Karpas-422 (cell line): ENCODE data around the gene OR2T27. TPM values are rescaled to one million over a fixed set of nuclear protein-coding genes. Genes with fewer than 3 reads are reported as not detected.
"Not testable (repeated sequence)": the region's sequence is repeated elsewhere in the genome, so short reads cannot be mapped to it uniquely, and the experiment has no call there.

Experiments used
- DNase-seq: peaks from one replicate; pipeline ENCODE4 v3.0.0-alpha.2; 2015
- H2AFZ ChIP-seq: fragments of 200-600 bp; sonication (generic); 2 replicates; pipeline ENCODE4 v1.6.1; 2014; ENCODE audit warnings: antibody characterized with exemption, low read length, mixed read lengths
- H3K27ac ChIP-seq: fragments of 200-600 bp; sonication (generic); 2 replicates; pipeline ENCODE4 v1.5.1; 2014; ENCODE audit warnings: mild to moderate bottlenecking, low read length, moderate library complexity
- H3K27me3 ChIP-seq: fragments of 200-600 bp; sonication (generic); 2 replicates; pipeline ENCODE4 v1.6.1; 2014; ENCODE audit warnings: low read length, mixed read lengths
- H3K36me3 ChIP-seq: fragments of 200-600 bp; sonication (generic); 2 replicates; pipeline ENCODE4 v1.6.1; 2014; ENCODE audit warnings: low read length, mixed read lengths; ENCODE audit not compliant: insufficient read depth
- H3K4me1 ChIP-seq: fragments of 200-600 bp; sonication (generic); 2 replicates; pipeline ENCODE4 v1.6.1; 2014; ENCODE audit warnings: mild to moderate bottlenecking, low read length, mixed read lengths
- H3K4me2 ChIP-seq: fragments of 200-600 bp; sonication (generic); 2 replicates; pipeline ENCODE4 v1.6.1; 2014; ENCODE audit warnings: low read length, low read depth, mild to moderate bottlenecking; ENCODE audit not compliant: poor library complexity, severe bottlenecking
- H3K4me3 ChIP-seq: fragments of 200-600 bp; sonication (generic); 2 replicates; pipeline ENCODE4 v1.5.1; 2014; ENCODE audit warnings: mild to moderate bottlenecking, antibody characterized with exemption, low read length, mixed read lengths
- H3K79me2 ChIP-seq: fragments of 200-600 bp; sonication (generic); 2 replicates; pipeline ENCODE4 v1.6.1; 2014; ENCODE audit warnings: mild to moderate bottlenecking, low read length, mixed read lengths
- H3K9ac ChIP-seq: fragments of 200-600 bp; sonication (generic); 2 replicates; pipeline ENCODE4 v1.6.0; 2014; ENCODE audit warnings: low read length
- H3K9me2 ChIP-seq: fragments of 200-600 bp; sonication (generic), shearing (Covaris generic); replicated peaks from 2 replicates; pipeline ENCODE4 v1.6.0; 2014; ENCODE audit warnings: mild to moderate bottlenecking, low read length, moderate library complexity; ENCODE audit not compliant: insufficient read depth
- H3K9me3 ChIP-seq: fragments of 300-700, 200-600 bp; sonication (generic); 2 replicates; pipeline ENCODE4 v1.6.1; 2014; ENCODE audit warnings: low read length, mixed read lengths
- H4K20me1 ChIP-seq: fragments of 200-600 bp; sonication (generic); 2 replicates; pipeline ENCODE4 v1.6.1; 2014; ENCODE audit warnings: mild to moderate bottlenecking, antibody characterized with exemption, low read length, low read depth; ENCODE audit not compliant: insufficient read depth
- total RNA-seq: library from RNA; depleted of rRNA; stranded (reverse); fragments of >200 nt; shearing (Covaris generic); gene quantifications from 2 replicates; pipeline ENCODE4 v1.2.3, GENCODE V29; 2014; ENCODE audit warnings: low replicate concordance

Gene OR2T27
- total RNA-seq, 1 experiment from 2014 or later = not detected

DNA sequence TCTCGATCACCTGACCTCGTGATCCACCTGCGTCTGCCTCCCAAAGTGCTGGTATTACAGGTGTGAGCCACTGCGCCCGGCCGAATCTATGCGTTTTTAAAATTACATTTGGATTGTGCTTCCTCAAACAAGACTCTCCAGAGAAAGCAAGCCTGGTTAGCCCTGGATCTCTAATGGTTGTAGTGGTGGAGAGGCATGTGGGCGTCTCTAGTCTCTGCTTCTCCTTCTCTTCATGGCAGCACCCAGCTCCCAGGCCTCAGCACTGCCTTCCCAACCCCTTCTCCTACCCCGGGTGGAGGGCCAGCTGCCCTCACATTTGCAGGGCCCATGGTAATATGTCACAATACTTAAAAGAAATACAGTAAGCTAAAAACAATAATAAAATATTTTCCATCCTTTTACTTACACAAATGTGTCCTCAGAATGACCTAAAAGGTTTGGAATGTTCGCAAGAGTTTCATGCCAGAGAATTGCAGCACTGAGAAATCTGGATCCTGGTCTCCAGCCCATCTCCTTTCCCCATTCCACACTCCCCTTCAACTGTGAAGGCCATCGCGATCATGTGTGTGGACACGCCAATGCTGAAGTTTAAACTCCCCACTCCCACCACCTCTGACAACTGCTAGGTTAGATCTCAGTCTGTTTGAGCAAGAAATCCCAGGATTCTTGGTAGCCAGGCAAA is 40.3 kb upstream of the OR2T27 start:
- Histone ChIP-seq H3K79me2 (no peaks in the 10 kb centered on the region), H3K4me2 (no peak overlapping the region), H2AFZ (no peak overlapping the region), H3K36me3 (no peaks in the 10 kb centered on the region), H3K27me3 (no peaks in the 10 kb centered on the region), H3K9ac (no peak overlapping the region), H3K27ac (no peak overlapping the region), H3K4me1 (peaks cover 13% of the 10 kb centered on the region), H4K20me1 (no peaks in the 10 kb centered on the region), H3K9me3 (no peaks in the 10 kb centered on the region), H3K4me3 (no peak overlapping the region), H3K9me2 (no peaks in the 10 kb centered on the region)
- no peak for DNase-seq

DNA sequence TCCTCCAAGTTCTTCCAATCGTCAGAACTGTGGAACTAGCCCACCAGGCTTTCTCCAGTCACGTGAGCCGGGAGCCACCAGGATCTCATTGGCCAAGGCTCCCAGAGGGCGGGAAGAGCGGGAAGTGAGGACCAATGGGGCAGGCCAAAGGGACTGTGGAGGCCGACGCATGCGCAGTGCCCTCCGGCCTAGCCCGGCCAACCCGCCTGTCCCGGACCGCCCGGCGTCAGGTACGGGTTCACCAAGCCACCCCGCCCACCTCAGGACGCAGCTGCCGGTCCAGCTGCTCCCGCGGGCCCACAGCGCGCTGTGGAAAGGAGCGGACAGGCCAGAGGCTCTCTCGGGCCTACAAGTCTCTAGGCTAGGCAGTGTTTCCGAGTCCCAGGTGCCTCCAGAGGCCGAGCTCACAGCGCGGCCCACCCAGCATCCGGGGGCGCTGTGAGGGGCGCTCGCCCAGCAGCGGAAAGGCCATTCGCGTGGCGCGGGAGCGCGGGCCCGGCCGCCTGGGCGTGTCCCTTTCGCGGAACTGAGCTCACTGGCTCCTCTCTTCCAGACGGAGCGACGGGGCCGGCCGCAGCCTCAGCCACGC is 36.3 kb upstream of the OR2T27 start:
- H3K9me3 ChIP-seq = no peaks in the 10 kb centered on the region
- no peaks in the 10 kb centered on the region for H3K9me2 ChIP-seq
- H2AFZ ChIP-seq = no peak overlapping the region
- no peak overlapping the region for H3K9ac ChIP-seq
- no peaks in the 10 kb centered on the region for H4K20me1 ChIP-seq
- no peaks in the 10 kb centered on the region for H3K27me3 ChIP-seq
- DNase-seq = no peak
- no peak overlapping the region for H3K27ac ChIP-seq
- no peak overlapping the region for H3K4me2 ChIP-seq
- no peaks in the 10 kb centered on the region for H3K79me2 ChIP-seq
- H3K4me1 ChIP-seq = peaks cover 7% of the 10 kb centered on the region
- H3K36me3 ChIP-seq = no peaks in the 10 kb centered on the region
- H3K4me3 ChIP-seq = no peak overlapping the region

DNA sequence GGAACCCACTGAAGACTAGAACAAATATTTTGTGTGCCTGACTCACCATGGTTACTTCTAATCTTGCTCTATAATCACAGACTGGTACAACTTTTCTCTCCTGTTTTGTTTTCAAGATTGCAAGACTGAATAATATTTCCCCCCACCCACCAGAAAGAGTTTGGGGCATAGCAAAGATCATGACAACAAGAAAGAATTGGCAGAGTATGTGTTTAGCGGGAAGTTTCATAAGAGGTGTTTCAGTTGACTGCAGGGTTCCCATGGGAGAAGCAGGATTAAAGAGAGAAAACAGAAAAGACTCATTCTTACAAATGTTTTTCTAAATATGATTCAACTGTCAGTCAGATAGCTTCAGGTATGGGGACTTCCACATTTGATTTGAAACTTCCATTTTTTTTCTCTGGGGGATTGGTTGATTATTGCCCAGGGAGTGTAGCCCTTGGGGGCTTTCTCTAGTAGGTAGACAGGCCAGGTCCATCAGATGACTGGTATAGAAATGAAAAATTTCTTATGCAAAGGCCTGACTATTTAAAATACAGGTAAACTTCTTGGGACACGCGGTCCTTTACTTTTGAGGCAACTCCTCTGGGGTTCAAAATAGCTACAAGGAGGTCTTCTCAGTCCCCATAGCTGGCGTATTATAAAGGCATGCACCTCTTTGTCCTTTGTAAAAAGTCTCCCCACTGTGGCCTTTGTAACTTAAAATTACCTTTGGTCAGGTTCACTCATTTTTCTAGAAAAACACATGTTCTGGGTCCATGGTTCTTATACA is 33.4 kb upstream of the OR2T27 start:
- no peak for DNase-seq
- Histone ChIP-seq H3K9me2 (no peaks in the 10 kb centered on the region), H3K4me1 (0 out of 2 replicates have a peak, but pooled peaks cover 3% of the 10 kb centered on the region), H4K20me1 (no peaks in the 10 kb centered on the region), H3K9ac (no peak overlapping the region), H3K79me2 (no peaks in the 10 kb centered on the region), H3K27me3 (no peaks in the 10 kb centered on the region), H3K36me3 (no peaks in the 10 kb centered on the region), H3K9me3 (no peaks in the 10 kb centered on the region), H3K27ac (no peak overlapping the region), H2AFZ (no peak overlapping the region), H3K4me2 (no peak overlapping the region), H3K4me3 (no peak overlapping the region)

DNA sequence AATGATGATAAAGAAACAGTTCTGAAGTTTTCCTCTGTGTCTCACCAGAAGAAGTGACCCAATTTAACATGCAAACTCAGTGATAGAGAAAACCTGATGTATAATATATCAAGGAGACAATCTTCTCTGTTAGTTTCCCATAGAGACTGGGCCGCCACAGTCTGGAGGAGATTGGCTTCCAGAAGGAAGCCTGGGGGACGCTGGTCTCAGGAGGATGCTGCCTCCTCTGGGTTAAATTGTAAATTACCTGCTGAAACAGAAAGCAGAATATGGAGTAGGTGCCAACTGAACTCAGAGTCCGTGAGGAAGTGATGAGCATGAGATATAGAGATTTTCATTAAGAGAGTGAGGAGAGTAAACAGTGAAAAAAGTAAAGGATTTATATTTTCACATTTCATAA is 31.5 kb upstream of the OR2T27 start:
- no peaks in the 10 kb centered on the region for H3K9me3 ChIP-seq
- no peaks in the 10 kb centered on the region for H3K27me3 ChIP-seq
- no peak overlapping the region for H3K9ac ChIP-seq
- no peak overlapping the region for H2AFZ ChIP-seq
- no peak overlapping the region for H3K4me3 ChIP-seq
- H3K4me1 ChIP-seq = 0 out of 2 replicates have a peak, but pooled peaks cover 3% of the 10 kb centered on the region
- H3K4me2 ChIP-seq = no peak overlapping the region
- peak; percentile 71 for DNase-seq
- H3K36me3 ChIP-seq = no peaks in the 10 kb centered on the region
- no peaks in the 10 kb centered on the region for H3K79me2 ChIP-seq
- no peaks in the 10 kb centered on the region for H4K20me1 ChIP-seq
- H3K9me2 ChIP-seq = no peaks in the 10 kb centered on the region
- H3K27ac ChIP-seq = no peak overlapping the region

DNA sequence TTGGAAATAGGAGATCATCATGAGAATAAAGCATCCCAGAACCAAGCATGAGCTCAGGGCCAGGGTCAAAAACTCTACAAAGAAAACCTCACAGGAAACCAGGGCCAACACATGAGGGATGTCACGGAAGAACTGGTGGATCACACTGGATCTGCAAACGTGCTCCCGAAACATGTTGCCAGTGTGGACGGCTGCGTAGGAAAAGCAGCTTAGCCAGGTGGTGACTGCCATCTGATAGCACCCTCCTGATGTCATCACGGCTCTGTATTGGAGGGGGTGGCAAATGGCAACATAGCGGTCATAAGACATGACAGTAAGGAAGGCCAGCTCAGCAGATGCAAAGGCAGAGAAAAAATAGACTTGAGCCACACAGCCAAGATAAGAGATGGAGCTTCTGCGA is 26.3 kb upstream of the OR2T27 start:
- Histone ChIP-seq H3K79me2 (no peaks in the 10 kb centered on the region), H3K36me3 (no peaks in the 10 kb centered on the region), H3K4me1 (no peaks in the 10 kb centered on the region), H3K4me2 (no peak overlapping the region), H3K9me2 (no peaks in the 10 kb centered on the region), H2AFZ (no peak overlapping the region), H3K4me3 (no peak overlapping the region), H4K20me1 (no peaks in the 10 kb centered on the region), H3K27ac (no peak overlapping the region), H3K9me3 (no peaks in the 10 kb centered on the region), H3K9ac (no peak overlapping the region), H3K27me3 (no peaks in the 10 kb centered on the region)
- no peak for DNase-seq

DNA sequence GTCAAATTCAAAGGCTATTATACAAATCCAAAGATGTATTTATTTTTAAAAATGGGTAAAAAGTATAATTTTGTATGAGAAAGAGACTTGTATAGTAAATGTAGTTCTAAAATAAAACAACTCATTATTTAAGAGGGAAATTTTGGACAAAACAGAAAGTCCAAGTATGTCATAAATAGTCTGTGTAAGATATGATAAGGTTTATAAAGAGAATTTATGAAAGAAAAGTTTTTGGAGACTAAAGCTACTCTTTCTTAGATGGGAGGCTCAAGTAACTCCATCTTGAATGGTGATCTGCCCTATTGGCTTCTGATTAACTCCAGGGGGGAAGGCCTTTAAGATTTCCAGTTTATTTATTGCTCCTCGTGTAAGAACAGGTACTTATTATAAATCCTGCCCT is 14.7 kb upstream of the OR2T27 start:
- no peaks in the 10 kb centered on the region for H3K9me2 ChIP-seq
- no peak overlapping the region for H3K27ac ChIP-seq
- H4K20me1 ChIP-seq = no peaks in the 10 kb centered on the region
- no peaks in the 10 kb centered on the region for H3K4me1 ChIP-seq
- H3K79me2 ChIP-seq = no peaks in the 10 kb centered on the region
- no peak overlapping the region for H3K9ac ChIP-seq
- no peak overlapping the region for H2AFZ ChIP-seq
- H3K4me2 ChIP-seq = no peak overlapping the region
- peaks cover 7% of the 10 kb centered on the region; the same call in 1 of the 2 replicates for H3K9me3 ChIP-seq
- H3K27me3 ChIP-seq = no peaks in the 10 kb centered on the region; the same call in 1 of the 2 replicates
- no peak overlapping the region for H3K4me3 ChIP-seq
- H3K36me3 ChIP-seq = no peaks in the 10 kb centered on the region
- DNase-seq = no peak

DNA sequence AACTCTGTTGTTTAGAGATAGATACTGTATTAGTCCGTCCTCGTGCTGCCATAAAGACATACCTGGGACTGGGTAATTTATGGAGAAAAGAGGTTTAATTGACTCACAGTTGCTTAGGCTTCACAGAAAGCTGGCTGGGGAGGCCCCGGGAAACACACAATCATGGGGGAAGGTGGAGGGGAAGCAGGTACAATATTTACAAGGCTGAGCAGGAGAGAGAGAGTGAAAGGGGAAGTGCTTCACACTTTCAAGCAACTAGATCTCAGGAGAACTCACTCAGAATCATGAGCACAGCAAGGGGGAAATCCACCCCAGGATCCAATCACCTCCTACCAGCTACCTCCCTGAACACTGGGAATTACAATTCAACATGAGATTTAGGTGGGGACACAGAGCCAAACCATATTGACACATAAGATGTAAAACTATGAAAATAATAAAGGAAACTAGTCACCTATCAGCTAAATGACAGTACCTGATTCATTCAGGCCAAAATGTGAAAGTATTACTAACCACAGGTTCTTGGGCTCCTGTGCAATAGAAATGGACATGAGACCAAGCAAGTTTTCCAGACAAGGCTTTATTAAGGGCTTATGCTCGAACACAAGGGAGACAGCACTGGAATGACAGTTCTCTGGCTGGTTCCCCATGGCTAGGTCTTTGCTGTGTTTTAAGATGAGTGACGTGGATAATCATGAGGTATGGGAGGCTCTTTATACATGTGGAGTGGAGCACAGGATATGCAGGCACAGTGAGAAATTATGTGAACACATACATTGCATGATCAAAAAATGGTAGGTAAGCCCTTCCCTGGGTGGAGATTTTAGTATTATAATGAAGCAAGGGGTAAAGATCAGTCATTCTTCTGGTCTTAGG is 8.4 kb upstream of the OR2T27 start:
- H3K9me3 ChIP-seq, H2AFZ ChIP-seq, H3K9me2 ChIP-seq, H3K36me3 ChIP-seq, H3K79me2 ChIP-seq, DNase-seq, H3K4me2 ChIP-seq, H3K4me3 ChIP-seq, H4K20me1 ChIP-seq, H3K9ac ChIP-seq, H3K4me1 ChIP-seq, H3K27me3 ChIP-seq, H3K27ac ChIP-seq: not testable (repeated sequence)

DNA sequence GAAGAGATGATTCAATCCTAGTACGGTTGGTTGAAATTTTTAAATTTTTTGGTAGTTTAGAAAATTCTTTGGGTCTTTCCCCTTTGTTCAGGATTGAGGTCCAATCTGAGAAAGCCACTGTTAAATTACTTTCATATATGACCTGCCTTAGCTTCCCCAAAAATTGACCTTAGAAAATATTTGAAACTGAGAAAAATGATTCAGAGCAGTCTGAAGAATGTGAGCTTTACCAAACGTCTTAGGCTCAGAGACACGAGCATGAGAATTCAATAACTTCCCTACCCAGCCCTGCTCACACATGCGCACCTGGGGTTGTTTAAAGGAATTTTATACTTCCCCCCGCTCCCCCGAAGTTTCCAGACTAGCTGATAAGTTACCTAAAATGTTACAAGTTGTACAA is 1.5 kb upstream of the OR2T27 start:
- H3K79me2 ChIP-seq, H3K4me1 ChIP-seq, H3K4me3 ChIP-seq, H3K9me3 ChIP-seq, H4K20me1 ChIP-seq, H2AFZ ChIP-seq, DNase-seq, H3K27ac ChIP-seq, H3K9me2 ChIP-seq, H3K36me3 ChIP-seq, H3K9ac ChIP-seq, H3K27me3 ChIP-seq, H3K4me2 ChIP-seq: not testable (repeated sequence)
